DND-41 (cell line): ENCODE results near the gene KRTAP20-2.

Source experiments
- EZH2 ChIP-seq: IDR thresholded peaks from 3 replicates; pipeline ENCODE4 v1.6.1; 2012; ENCODE audit warnings: borderline replicate concordance, low read depth, mild to moderate bottlenecking, moderate library complexity, low read length, inconsistent platforms; ENCODE audit not compliant: severe bottlenecking
- TF ChIP-seq, protein P1 (sequence below): IDR thresholded peaks from 2 replicates; pipeline ENCODE4 v1.5.1; 2012; ENCODE audit warnings: borderline replicate concordance, low read length, moderate library complexity, mild to moderate bottlenecking; ENCODE audit not compliant: poor library complexity, severe bottlenecking; ENCODE audit errors: extremely low read depth

GRCh38 chr21:30625449-30626165, 9.4 kb upstream of the KRTAP20-2 start:
- no peak for TF ChIP-seq EZH2
- TF ChIP-seq, protein P1, sequence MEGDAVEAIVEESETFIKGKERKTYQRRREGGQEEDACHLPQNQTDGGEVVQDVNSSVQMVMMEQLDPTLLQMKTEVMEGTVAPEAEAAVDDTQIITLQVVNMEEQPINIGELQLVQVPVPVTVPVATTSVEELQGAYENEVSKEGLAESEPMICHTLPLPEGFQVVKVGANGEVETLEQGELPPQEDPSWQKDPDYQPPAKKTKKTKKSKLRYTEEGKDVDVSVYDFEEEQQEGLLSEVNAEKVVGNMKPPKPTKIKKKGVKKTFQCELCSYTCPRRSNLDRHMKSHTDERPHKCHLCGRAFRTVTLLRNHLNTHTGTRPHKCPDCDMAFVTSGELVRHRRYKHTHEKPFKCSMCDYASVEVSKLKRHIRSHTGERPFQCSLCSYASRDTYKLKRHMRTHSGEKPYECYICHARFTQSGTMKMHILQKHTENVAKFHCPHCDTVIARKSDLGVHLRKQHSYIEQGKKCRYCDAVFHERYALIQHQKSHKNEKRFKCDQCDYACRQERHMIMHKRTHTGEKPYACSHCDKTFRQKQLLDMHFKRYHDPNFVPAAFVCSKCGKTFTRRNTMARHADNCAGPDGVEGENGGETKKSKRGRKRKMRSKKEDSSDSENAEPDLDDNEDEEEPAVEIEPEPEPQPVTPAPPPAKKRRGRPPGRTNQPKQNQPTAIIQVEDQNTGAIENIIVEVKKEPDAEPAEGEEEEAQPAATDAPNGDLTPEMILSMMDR: no peak
